SK-N-SH treated with all-trans-retinoic acid at 6 μM for 48 hours (cell line): Measurements from ENCODE around the gene ATP8A2.

ENCODE experiments used
- ATAC-seq: fragments of 200-7000 bp; cut with Tn5 transposase; 3 replicates; pipeline ENCODE4 v1.9.1; 2020; ENCODE audit warnings: mild to moderate bottlenecking, moderate library complexity
- ARNTL ChIP-seq: fragments of 450-650 bp; formaldehyde crosslinking; IDR thresholded peaks from 2 replicates; pipeline ENCODE4 v1.5.0; 2020; ENCODE audit warnings: low read depth, mild to moderate bottlenecking, moderate library complexity, borderline replicate concordance
- BACH2 ChIP-seq: fragments of 250-450 bp; sonication (Bioruptor Pico); IDR thresholded peaks from 2 replicates; pipeline ENCODE4 v1.9.0; 2021; ENCODE audit warnings: mild to moderate bottlenecking, borderline replicate concordance
- CSDC2 ChIP-seq: fragments of 250-450 bp; sonication (Bioruptor Pico); IDR thresholded peaks from 2 replicates; pipeline ENCODE4 v1.5.0; 2020; ENCODE audit warnings: mild to moderate bottlenecking, moderate library complexity
- ESRRG ChIP-seq: fragments of 250-450 bp; sonication (Bioruptor Pico); IDR thresholded peaks from 2 replicates; pipeline ENCODE4 v1.6.1; 2021; ENCODE audit warnings: mild to moderate bottlenecking
- GLIS3 ChIP-seq: fragments of 250-450 bp; sonication (Bioruptor Pico); IDR thresholded peaks from 2 replicates; pipeline ENCODE4 v1.5.0; 2020; ENCODE audit warnings: mild to moderate bottlenecking, moderate library complexity
- ISL1 ChIP-seq: fragments of 250-450 bp; sonication (Bioruptor Pico); IDR thresholded peaks from 2 replicates; pipeline ENCODE4 v2.1.2; 2022; ENCODE audit warnings: mild to moderate bottlenecking, moderate library complexity
- OSR1 ChIP-seq: fragments of 250-450 bp; sonication (Bioruptor Pico); IDR thresholded peaks from 2 replicates; pipeline ENCODE4 v1.8.0; 2022; ENCODE audit warnings: moderate library complexity, mild to moderate bottlenecking, inconsistent platforms
- RARB ChIP-seq: fragments of 250-450 bp; sonication (Bioruptor Pico); IDR thresholded peaks from 2 replicates; pipeline ENCODE4 v1.8.0; 2021; ENCODE audit warnings: mild to moderate bottlenecking, moderate library complexity
- SNAI2 ChIP-seq: fragments of 250-450 bp; sonication (Bioruptor Pico); IDR thresholded peaks from 2 replicates; pipeline ENCODE4 v1.5.0; 2020; ENCODE audit warnings: mild to moderate bottlenecking, moderate library complexity
- TOX ChIP-seq: fragments of 250-450 bp; sonication (Bioruptor Pico); IDR thresholded peaks from 2 replicates; pipeline ENCODE4 v1.8.0; 2021; ENCODE audit warnings: mild to moderate bottlenecking, moderate library complexity, borderline replicate concordance
- ZC3H10 ChIP-seq: fragments of 250-450 bp; sonication (Bioruptor Pico); IDR thresholded peaks from 2 replicates; pipeline ENCODE4 v1.5.1; 2021; ENCODE audit warnings: mild to moderate bottlenecking, moderate library complexity
- ZFP3 ChIP-seq: fragments of 250-450 bp; sonication (Bioruptor Pico); IDR thresholded peaks from 2 replicates; pipeline ENCODE4 v1.5.0; 2020; ENCODE audit warnings: mild to moderate bottlenecking, moderate library complexity
- ZFP30 ChIP-seq: fragments of 450-650 bp; formaldehyde crosslinking; IDR thresholded peaks from 2 replicates; pipeline ENCODE4 v1.5.0; 2022; ENCODE audit warnings: mild to moderate bottlenecking, moderate library complexity
- ZNF565 ChIP-seq: fragments of 450-650 bp; formaldehyde crosslinking; conservative IDR thresholded peaks from 2 replicates; pipeline ENCODE4 v1.5.0; 2020; ENCODE audit warnings: low read depth, mild to moderate bottlenecking, moderate library complexity
- ZNF70 ChIP-seq: fragments of 450-650 bp; formaldehyde crosslinking; IDR thresholded peaks from 2 replicates; pipeline ENCODE4 v1.5.0; 2020; ENCODE audit warnings: mild to moderate bottlenecking, moderate library complexity
- ZNF8 ChIP-seq: fragments of 450-650 bp; formaldehyde crosslinking; IDR thresholded peaks from 2 replicates; pipeline ENCODE4 v1.5.0; 2020; ENCODE audit warnings: mild to moderate bottlenecking, moderate library complexity
- TF ChIP-seq, protein P1 (sequence below): fragments of 250-450 bp; sonication (Bioruptor Pico); IDR thresholded peaks from 2 replicates; pipeline ENCODE4 v1.5.1; 2020; ENCODE audit warnings: low read depth, mild to moderate bottlenecking, moderate library complexity
- TF ChIP-seq, protein P2 (sequence below): fragments of 250-450 bp; sonication (Bioruptor Pico); IDR thresholded peaks from 2 replicates; pipeline ENCODE4 v1.5.0; 2020; ENCODE audit warnings: mild to moderate bottlenecking, moderate library complexity
- TF ChIP-seq, protein P3 (sequence below): fragments of 250-450 bp; sonication (Bioruptor Pico); IDR thresholded peaks from 2 replicates; pipeline ENCODE4 v1.5.1; 2021; ENCODE audit warnings: mild to moderate bottlenecking, moderate library complexity

ATP8A2 gene

DNA sequence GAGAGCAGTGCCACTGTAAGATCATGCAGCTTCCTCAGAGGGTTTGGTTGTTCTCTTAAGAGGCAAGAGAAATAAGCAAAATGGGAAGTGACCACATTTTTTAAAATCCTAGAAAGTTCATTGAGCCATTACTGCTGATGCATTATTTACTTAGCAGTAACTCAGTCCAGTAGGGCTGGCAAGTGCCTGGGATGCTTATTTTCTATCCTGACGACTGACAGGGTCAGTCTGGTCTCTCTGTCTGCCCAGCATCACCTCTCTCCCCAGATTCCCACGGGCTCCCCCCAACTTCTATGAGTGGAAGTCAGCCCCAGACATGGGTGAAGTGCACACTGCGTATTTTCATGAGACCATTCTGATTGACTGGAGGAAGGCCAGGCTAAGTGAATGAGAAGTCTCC, 669.7 kb downstream of the ATP8A2 start:
- TF ChIP-seq SNAI2 (CRISPR knock-in tag) (no peak), ZNF70 (no peak)
- TF ChIP-seq, protein P1, sequence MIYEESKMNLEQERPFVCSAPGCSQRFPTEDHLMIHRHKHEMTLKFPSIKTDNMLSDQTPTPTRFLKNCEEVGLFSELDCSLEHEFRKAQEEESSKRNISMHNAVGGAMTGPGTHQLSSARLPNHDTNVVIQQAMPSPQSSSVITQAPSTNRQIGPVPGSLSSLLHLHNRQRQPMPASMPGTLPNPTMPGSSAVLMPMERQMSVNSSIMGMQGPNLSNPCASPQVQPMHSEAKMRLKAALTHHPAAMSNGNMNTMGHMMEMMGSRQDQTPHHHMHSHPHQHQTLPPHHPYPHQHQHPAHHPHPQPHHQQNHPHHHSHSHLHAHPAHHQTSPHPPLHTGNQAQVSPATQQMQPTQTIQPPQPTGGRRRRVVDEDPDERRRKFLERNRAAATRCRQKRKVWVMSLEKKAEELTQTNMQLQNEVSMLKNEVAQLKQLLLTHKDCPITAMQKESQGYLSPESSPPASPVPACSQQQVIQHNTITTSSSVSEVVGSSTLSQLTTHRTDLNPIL: no peak
- no peak for ATAC-seq

DNA sequence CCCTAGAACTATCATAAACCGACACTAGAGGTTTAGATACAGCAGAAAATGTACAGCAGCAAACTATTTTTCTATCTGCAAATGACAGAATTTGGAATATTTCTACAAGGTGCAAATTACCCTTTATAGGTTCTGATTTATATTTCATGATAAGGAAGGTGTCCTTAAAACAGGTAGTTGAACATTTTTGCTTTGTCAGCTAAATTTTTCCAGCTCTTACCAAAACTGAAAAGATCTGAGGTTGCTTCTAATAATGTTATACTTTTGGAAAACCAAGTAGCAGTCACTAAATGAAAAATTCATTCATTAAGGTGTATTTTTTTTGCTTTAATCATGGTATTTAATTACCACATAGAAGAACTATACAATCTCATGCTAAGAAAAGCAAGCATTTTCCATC, 671.0 kb downstream of the ATP8A2 start:
- TF ChIP-seq, protein P2, sequence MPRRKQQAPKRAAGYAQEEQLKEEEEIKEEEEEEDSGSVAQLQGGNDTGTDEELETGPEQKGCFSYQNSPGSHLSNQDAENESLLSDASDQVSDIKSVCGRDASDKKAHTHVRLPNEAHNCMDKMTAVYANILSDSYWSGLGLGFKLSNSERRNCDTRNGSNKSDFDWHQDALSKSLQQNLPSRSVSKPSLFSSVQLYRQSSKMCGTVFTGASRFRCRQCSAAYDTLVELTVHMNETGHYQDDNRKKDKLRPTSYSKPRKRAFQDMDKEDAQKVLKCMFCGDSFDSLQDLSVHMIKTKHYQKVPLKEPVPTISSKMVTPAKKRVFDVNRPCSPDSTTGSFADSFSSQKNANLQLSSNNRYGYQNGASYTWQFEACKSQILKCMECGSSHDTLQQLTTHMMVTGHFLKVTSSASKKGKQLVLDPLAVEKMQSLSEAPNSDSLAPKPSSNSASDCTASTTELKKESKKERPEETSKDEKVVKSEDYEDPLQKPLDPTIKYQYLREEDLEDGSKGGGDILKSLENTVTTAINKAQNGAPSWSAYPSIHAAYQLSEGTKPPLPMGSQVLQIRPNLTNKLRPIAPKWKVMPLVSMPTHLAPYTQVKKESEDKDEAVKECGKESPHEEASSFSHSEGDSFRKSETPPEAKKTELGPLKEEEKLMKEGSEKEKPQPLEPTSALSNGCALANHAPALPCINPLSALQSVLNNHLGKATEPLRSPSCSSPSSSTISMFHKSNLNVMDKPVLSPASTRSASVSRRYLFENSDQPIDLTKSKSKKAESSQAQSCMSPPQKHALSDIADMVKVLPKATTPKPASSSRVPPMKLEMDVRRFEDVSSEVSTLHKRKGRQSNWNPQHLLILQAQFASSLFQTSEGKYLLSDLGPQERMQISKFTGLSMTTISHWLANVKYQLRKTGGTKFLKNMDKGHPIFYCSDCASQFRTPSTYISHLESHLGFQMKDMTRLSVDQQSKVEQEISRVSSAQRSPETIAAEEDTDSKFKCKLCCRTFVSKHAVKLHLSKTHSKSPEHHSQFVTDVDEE: no peak
- no peak for TF ChIP-seq TOX
- TF ChIP-seq, protein P3, sequence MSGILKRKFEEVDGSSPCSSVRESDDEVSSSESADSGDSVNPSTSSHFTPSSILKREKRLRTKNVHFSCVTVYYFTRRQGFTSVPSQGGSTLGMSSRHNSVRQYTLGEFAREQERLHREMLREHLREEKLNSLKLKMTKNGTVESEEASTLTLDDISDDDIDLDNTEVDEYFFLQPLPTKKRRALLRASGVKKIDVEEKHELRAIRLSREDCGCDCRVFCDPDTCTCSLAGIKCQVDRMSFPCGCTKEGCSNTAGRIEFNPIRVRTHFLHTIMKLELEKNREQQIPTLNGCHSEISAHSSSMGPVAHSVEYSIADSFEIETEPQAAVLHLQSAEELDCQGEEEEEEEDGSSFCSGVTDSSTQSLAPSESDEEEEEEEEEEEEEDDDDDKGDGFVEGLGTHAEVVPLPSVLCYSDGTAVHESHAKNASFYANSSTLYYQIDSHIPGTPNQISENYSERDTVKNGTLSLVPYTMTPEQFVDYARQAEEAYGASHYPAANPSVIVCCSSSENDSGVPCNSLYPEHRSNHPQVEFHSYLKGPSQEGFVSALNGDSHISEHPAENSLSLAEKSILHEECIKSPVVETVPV (CRISPR knock-in tag): no peak
- TF ChIP-seq ARNTL (CRISPR knock-in tag): no peak
- TF ChIP-seq ESRRG (CRISPR knock-in tag): no peak
- TF ChIP-seq ZFP3: no peak
- no peak for TF ChIP-seq ZC3H10 (CRISPR knock-in tag)
- no peak for TF ChIP-seq SNAI2 (CRISPR knock-in tag)
- no peak for TF ChIP-seq ZNF565
- TF ChIP-seq ZFP30 (CRISPR knock-in tag): no peak
- TF ChIP-seq ZNF70: no peak
- no peak for TF ChIP-seq OSR1 (CRISPR knock-in tag)
- TF ChIP-seq, protein P1: no peak
- TF ChIP-seq RARB (CRISPR knock-in tag): no peak
- no peak for TF ChIP-seq CSDC2 (CRISPR knock-in tag)
- no peak for TF ChIP-seq GLIS3 (CRISPR knock-in tag)
- no peak for ATAC-seq

DNA sequence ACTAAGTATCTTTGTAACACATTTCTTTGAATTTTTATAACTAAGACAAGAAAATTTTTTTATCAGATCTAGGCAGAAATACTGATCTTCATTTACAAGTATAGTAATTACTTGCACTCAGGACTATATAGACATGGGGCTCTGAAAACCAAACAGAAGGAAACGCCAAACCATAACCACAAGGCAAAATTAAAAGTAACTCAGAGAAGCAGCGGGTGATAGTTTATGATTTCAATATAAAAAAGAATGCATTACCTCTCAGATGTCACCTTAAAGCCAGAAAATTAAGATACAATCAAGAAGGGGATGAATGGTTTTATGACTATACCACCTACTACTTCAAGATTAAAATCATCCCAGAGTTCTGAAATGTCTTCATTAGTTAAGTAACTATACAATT, 673.4 kb downstream of the ATP8A2 start:
- no peak for ATAC-seq
- TF ChIP-seq BACH2 (CRISPR knock-in tag): no peak

DNA sequence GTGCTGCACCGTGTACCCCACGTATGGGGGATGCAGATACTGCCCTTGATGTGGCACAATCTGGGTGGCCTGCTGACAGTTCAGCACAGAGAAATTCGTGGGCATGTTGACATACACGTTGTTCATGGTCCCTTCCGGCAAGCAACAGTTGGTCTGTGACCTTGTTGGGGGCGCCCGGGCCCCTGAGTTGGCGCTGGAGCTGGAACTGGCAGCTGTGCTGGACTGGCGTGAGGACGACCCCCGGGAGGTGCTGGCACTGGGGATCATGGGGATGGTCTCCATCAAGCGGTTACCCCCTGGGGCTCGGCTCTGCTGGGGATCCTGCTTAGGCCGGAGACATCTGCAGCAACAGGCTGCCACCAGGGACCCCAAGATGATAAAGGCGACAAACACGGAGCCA, 674.9 kb downstream of the ATP8A2 start:
- ATAC-seq: no peak
- TF ChIP-seq, protein P2: no peak
- no peak for TF ChIP-seq ZNF565
- no peak for TF ChIP-seq BACH2 (CRISPR knock-in tag)
- TF ChIP-seq SNAI2 (CRISPR knock-in tag): no peak
- no peak for TF ChIP-seq ZNF8 (CRISPR knock-in tag)
- TF ChIP-seq ZFP30 (CRISPR knock-in tag): no peak
- no peak for TF ChIP-seq TOX
- TF ChIP-seq, protein P3 (CRISPR knock-in tag): no peak
- no peak for TF ChIP-seq ISL1 (CRISPR knock-in tag)
- TF ChIP-seq GLIS3 (CRISPR knock-in tag): no peak
